Measurements from ENCODE around the gene CD3D.
"Not testable (repeated sequence)": the region's sequence is repeated elsewhere in the genome, so short reads cannot be mapped to it uniquely, and the experiment has no call there.

The CD3D gene

GRCh38 chr11:118311518-118311917, 31.0 kb downstream of the CD3D start:
- TF ChIP-seq CTCF (conservative IDR thresholded peaks at IDR 0.05; ENCODE audit: low read length), result no peak
- no peak for DNase-seq (ENCODE audit: low read depth)
- no peak overlapping the region for H3K4me3 ChIP-seq (ENCODE audit: low read length)

GRCh38 chr11:118310781-118311485, 31.6 kb downstream of the CD3D start:
- no peak for DNase-seq (ENCODE audit: low read depth)
- TF ChIP-seq CTCF (conservative IDR thresholded peaks at IDR 0.05; ENCODE audit: low read length), result no peak

GRCh38 chr11:118310271-118310670, 32.2 kb downstream of the CD3D start:
- TF ChIP-seq CTCF (conservative IDR thresholded peaks at IDR 0.05; ENCODE audit: low read length), result no peak
- no peak for DNase-seq (ENCODE audit: low read depth)
- no peak overlapping the region for H3K4me3 ChIP-seq (ENCODE audit: low read length)

More at GRCh38 chr11:118310781-118311485, 31.6 kb downstream of the CD3D start:
- H3K4me3 ChIP-seq (ENCODE audit: low read length), result no peak overlapping the region

GRCh38 chr11:118308995-118309528, 33.4 kb downstream of the CD3D start:
- H3K4me3 ChIP-seq (ENCODE audit: low read length); DNase-seq (ENCODE audit: low read depth): not testable (repeated sequence)

- no peak for TF ChIP-seq CTCF (conservative IDR thresholded peaks at IDR 0.05; ENCODE audit: low read length)
- H3K4me3 ChIP-seq (ENCODE audit: low read length), result no peak overlapping the region
- no peak for DNase-seq (ENCODE audit: low read depth)
Observed at GRCh38 chr11:118306556-118306955, 35.9 kb downstream of the CD3D start.

GRCh38 chr11:118305726-118306125, 36.8 kb downstream of the CD3D start:
- TF ChIP-seq CTCF (conservative IDR thresholded peaks at IDR 0.05; ENCODE audit: low read length), result no peak
- no peak for DNase-seq (ENCODE audit: low read depth)
- H3K4me3 ChIP-seq (ENCODE audit: low read length), result no peak overlapping the region

GRCh38 chr11:118304568-118305248, 37.8 kb downstream of the CD3D start, which contains the start of gene CD3E:
TSS of gene CD3E (plus strand) at chr11:118304730. CDS start at chr11:118304953, 223 bp downstream.
- no peak for DNase-seq (ENCODE audit: low read depth)
- H3K4me3 ChIP-seq (ENCODE audit: low read length), result no peak within 1 kb of the TSS
- TF ChIP-seq CTCF (conservative IDR thresholded peaks at IDR 0.05; ENCODE audit: low read length), result no peak
